H9 (cell line): ENCODE results near the gene USP38. TPM values are rescaled to one million over a fixed set of nuclear protein-coding genes. Genes with fewer than 3 reads are reported as not detected.
A peak's percentile ranks its signal among the peaks of the same experiment; 100 is the strongest.

ENCODE experiments used
- DNase-seq: peaks from one replicate; pipeline ENCODE4 v3.0.0-alpha.2; 2017
- H2AFZ ChIP-seq: one replicate; pipeline ENCODE4 v1.6.1; 2013; ENCODE audit warnings: mild to moderate bottlenecking, low read length, control low read depth, moderate library complexity
- H2AK5ac ChIP-seq: 2 replicates; pipeline ENCODE4 v1.6.1; 2013; ENCODE audit warnings: low read length, control low read depth, mixed read lengths; ENCODE audit not compliant: insufficient read length
- H2BK120ac ChIP-seq: one replicate; pipeline ENCODE4 v1.6.1; 2013; ENCODE audit warnings: low read depth, mild to moderate bottlenecking, low read length, control low read depth, inconsistent platforms; ENCODE audit not compliant: poor library complexity, severe bottlenecking
- H2BK12ac ChIP-seq: 2 replicates; pipeline ENCODE4 v1.6.1; 2013; ENCODE audit warnings: low read length, control low read depth, mixed read lengths, low read depth; ENCODE audit not compliant: insufficient read length
- H2BK15ac ChIP-seq: 2 replicates; pipeline ENCODE4 v1.6.1; 2013; ENCODE audit warnings: low read depth, low read length, control low read depth
- H2BK20ac ChIP-seq: one replicate; pipeline ENCODE4 v1.6.1; 2013; ENCODE audit warnings: low read depth, mild to moderate bottlenecking, low read length, control low read depth, inconsistent platforms; ENCODE audit not compliant: poor library complexity, severe bottlenecking
- H2BK5ac ChIP-seq: 2 replicates; pipeline ENCODE4 v1.6.1; 2013; ENCODE audit warnings: low read length, control low read depth, mixed read lengths; ENCODE audit not compliant: insufficient read length
- H3K14ac ChIP-seq: 2 replicates; pipeline ENCODE4 v1.6.1; 2013; ENCODE audit warnings: low read length, control low read depth; ENCODE audit not compliant: insufficient read depth
- H3K18ac ChIP-seq: 2 replicates; pipeline ENCODE4 v1.6.1; 2013; ENCODE audit warnings: low read depth, mild to moderate bottlenecking, mixed read lengths, low read length, control low read depth; ENCODE audit not compliant: insufficient read length
- H3K23ac ChIP-seq: 2 replicates; pipeline ENCODE4 v1.6.1; 2013; ENCODE audit warnings: low read length, control low read depth, mixed read lengths, low read depth; ENCODE audit not compliant: insufficient read length
- H3K23me2 ChIP-seq: 2 replicates; pipeline ENCODE4 v1.6.1; 2013; ENCODE audit warnings: low read depth, mild to moderate bottlenecking, mixed read lengths, low read length, control low read depth; ENCODE audit not compliant: insufficient read length, poor library complexity, severe bottlenecking
- H3K27ac ChIP-seq: 2 replicates; pipeline ENCODE4 v1.5.1; 2013; ENCODE audit warnings: low read length, control low read depth, mixed read lengths, low read depth; ENCODE audit not compliant: insufficient read length
- H3K27me3 ChIP-seq: 2 replicates; pipeline ENCODE4 v1.6.1; 2013; ENCODE audit warnings: low read length, control low read depth, inconsistent platforms; ENCODE audit not compliant: insufficient read depth
- H3K4ac ChIP-seq: 2 replicates; pipeline ENCODE4 v1.6.1; 2013; ENCODE audit warnings: low read depth, mild to moderate bottlenecking, control low read depth, inconsistent platforms, low read length, moderate library complexity
- H3K4me1 ChIP-seq: 2 replicates; pipeline ENCODE4 v1.6.1; 2013; ENCODE audit warnings: low read length, control low read depth, inconsistent platforms; ENCODE audit not compliant: insufficient read depth
- H3K4me2 ChIP-seq: 2 replicates; pipeline ENCODE4 v1.6.1; 2013; ENCODE audit warnings: low read length, control low read depth, mixed read lengths; ENCODE audit not compliant: insufficient read length, insufficient read depth
- H3K56ac ChIP-seq: 2 replicates; pipeline ENCODE4 v1.6.1; 2013; ENCODE audit warnings: low read depth, mild to moderate bottlenecking, mixed read lengths, low read length, control low read depth; ENCODE audit not compliant: insufficient read length
- H3K79me1 ChIP-seq: 2 replicates; pipeline ENCODE4 v1.6.1; 2013; ENCODE audit warnings: low read depth, mild to moderate bottlenecking, moderate library complexity, low read length, control low read depth, inconsistent platforms; ENCODE audit not compliant: insufficient read depth, poor library complexity, severe bottlenecking
- H3K79me2 ChIP-seq: 2 replicates; pipeline ENCODE4 v1.6.1; 2013; ENCODE audit warnings: low read length, control low read depth, inconsistent platforms; ENCODE audit not compliant: insufficient read depth
- H3K9ac ChIP-seq: 2 replicates; pipeline ENCODE4 v1.6.1; 2013; ENCODE audit warnings: low read length, control low read depth, mixed read lengths; ENCODE audit not compliant: insufficient read length; ENCODE audit errors: extremely low read depth
- H3K9me3 ChIP-seq: one replicate; pipeline ENCODE4 v1.6.1; 2013; ENCODE audit warnings: low read depth, low read length, inconsistent platforms; ENCODE audit not compliant: control insufficient read depth
- H3T11ph ChIP-seq: one replicate; pipeline ENCODE4 v1.6.1; 2013; ENCODE audit warnings: mild to moderate bottlenecking, low read length, control low read depth, inconsistent platforms
- H4K20me1 ChIP-seq: one replicate; pipeline ENCODE4 v1.6.1; 2013; ENCODE audit not compliant: control insufficient read depth, insufficient read length, insufficient read depth
- H4K5ac ChIP-seq: 2 replicates; pipeline ENCODE4 v1.6.1; 2013; ENCODE audit warnings: low read depth, mild to moderate bottlenecking, mixed read lengths, low read length, control low read depth; ENCODE audit not compliant: insufficient read length
- H4K8ac ChIP-seq: replicated peaks from 2 replicates; pipeline ENCODE4 v1.6.1; 2013; ENCODE audit warnings: low read length, control low read depth, mixed read lengths, low read depth; ENCODE audit not compliant: insufficient read length
- H4K91ac ChIP-seq: 2 replicates; pipeline ENCODE4 v1.6.1; 2013; ENCODE audit warnings: low read depth, mild to moderate bottlenecking, moderate library complexity, mixed read lengths, low read length, control low read depth; ENCODE audit not compliant: insufficient read length
- H3K27ac Mint-ChIP-seq, 3 experiments: 2 replicates in 2 of 3; 3 replicates in 1 of 3; pipeline ENCODE4 v1.8.0; 2020 to 2021; ENCODE audit warnings: mixed read lengths in 3 of 3, mild to moderate bottlenecking in 1 of 3, moderate library complexity in 1 of 3
- H3K27me3 Mint-ChIP-seq: 2 replicates; pipeline ENCODE4 v1.8.0; 2021; ENCODE audit warnings: low read depth, mild to moderate bottlenecking, moderate library complexity, mixed read lengths
- H3K36me3 Mint-ChIP-seq, 3 experiments: 2 replicates in 2 of 3; 3 replicates in 1 of 3; pipeline ENCODE4 v1.8.0; 2020 to 2021; ENCODE audit warnings: low read depth in 3 of 3, mixed read lengths in 3 of 3; ENCODE audit not compliant: insufficient read depth in 1 of 3
- H3K4me1 Mint-ChIP-seq, 2 experiments: 2 replicates each; pipeline ENCODE4 v1.8.0; 2020; ENCODE audit warnings: mixed read lengths in 2 of 2
- H3K4me3 Mint-ChIP-seq, 2 experiments: 2 replicates in 1 of 2; 3 replicates in 1 of 2; pipeline ENCODE4 v1.8.0; 2020 to 2021; ENCODE audit warnings: mild to moderate bottlenecking in 2 of 2, mixed read lengths in 2 of 2, moderate library complexity in 1 of 2
- H3K9me3 Mint-ChIP-seq, 2 experiments: 2 replicates in 1 of 2; 3 replicates in 1 of 2; pipeline ENCODE4 v1.8.0; 2020; ENCODE audit warnings: mild to moderate bottlenecking in 2 of 2, mixed read lengths in 2 of 2, moderate library complexity in 1 of 2
- WGBS: extraction: QIAGEN DNeasy Blood & Tissue Kit; methylation state at CpG from one replicate; pipeline ENCODE4 v1.1.7; 2013; ENCODE audit warnings: missing lambda C conversion rate, low lambda C conversion rate, mixed read lengths; ENCODE audit not compliant: insufficient read length; ENCODE audit errors: extremely low coverage; 5-methylcytosine and 5-hydroxymethylcytosine counted together
- total RNA-seq: library from RNA; stranded (reverse); gene quantifications from 2 replicates; pipeline ENCODE4 v1.2.1, GENCODE V29; 2021
- TF ChIP-seq, protein P1 (sequence below): fragments of 200-600 bp; sonication (generic); conservative IDR thresholded peaks from 3 replicates; pipeline ENCODE4 v1.8.0; 2021; ENCODE audit warnings: antibody characterized with exemption, mild to moderate bottlenecking

USP38 gene
- total RNA-seq, 1 experiment from 2014 or later, result 15.2 TPM

DNA sequence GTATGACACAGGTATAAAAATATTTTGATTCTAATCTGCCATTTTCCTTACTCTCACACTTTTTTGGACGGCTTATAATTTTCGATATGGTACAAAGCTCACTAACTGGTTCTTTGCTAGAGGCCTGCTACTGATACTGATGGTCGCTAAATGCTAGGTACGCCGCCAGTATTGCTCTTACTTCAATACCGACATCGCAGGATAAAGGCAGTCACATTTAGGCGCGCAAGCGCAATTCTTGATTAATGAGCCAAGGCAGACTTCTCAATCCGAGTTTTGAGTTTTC, 557 bp upstream of the USP38 start:
- no peak overlapping the region for H4K5ac ChIP-seq
- no peaks in the 10 kb centered on the region for H3K9me3 ChIP-seq
- H3T11ph ChIP-seq, result no peak overlapping the region
- peaks cover under 1% of the 10 kb centered on the region in 2 experiments for H3K9me3 Mint-ChIP-seq
- H3K27ac ChIP-seq, result peak overlapping the region; percentile 70
- no CpG with 5 or more reads among the region's 11 CpGs for WGBS
- no peak overlapping the region for H3K23ac ChIP-seq
- H2AK5ac ChIP-seq, result no peak overlapping the region
- no peak overlapping the region for H3K56ac ChIP-seq
- no peak overlapping the region for H4K91ac ChIP-seq
- H2BK120ac ChIP-seq, result no peak overlapping the region
- no peak overlapping the region for H3K18ac ChIP-seq
- TF ChIP-seq, protein P1, sequence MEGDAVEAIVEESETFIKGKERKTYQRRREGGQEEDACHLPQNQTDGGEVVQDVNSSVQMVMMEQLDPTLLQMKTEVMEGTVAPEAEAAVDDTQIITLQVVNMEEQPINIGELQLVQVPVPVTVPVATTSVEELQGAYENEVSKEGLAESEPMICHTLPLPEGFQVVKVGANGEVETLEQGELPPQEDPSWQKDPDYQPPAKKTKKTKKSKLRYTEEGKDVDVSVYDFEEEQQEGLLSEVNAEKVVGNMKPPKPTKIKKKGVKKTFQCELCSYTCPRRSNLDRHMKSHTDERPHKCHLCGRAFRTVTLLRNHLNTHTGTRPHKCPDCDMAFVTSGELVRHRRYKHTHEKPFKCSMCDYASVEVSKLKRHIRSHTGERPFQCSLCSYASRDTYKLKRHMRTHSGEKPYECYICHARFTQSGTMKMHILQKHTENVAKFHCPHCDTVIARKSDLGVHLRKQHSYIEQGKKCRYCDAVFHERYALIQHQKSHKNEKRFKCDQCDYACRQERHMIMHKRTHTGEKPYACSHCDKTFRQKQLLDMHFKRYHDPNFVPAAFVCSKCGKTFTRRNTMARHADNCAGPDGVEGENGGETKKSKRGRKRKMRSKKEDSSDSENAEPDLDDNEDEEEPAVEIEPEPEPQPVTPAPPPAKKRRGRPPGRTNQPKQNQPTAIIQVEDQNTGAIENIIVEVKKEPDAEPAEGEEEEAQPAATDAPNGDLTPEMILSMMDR, result no peak
- H3K23me2 ChIP-seq, result peaks cover 14% of the 10 kb centered on the region
- no peak overlapping the region for H3K4ac ChIP-seq
- H2BK15ac ChIP-seq, result no peak overlapping the region
- H2BK20ac ChIP-seq, result no peak overlapping the region
- H2BK12ac ChIP-seq, result no peak overlapping the region
- peaks cover 13% of the 10 kb centered on the region; the same call in 1 of the 2 replicates for H3K79me2 ChIP-seq
- H3K14ac ChIP-seq, result peak overlapping the region; percentile 21; the same call in 1 of the 2 replicates
- no peak overlapping the region for H2BK5ac ChIP-seq
- no peaks in the 10 kb centered on the region; the same call in 1 of the 2 replicates for H3K4me1 ChIP-seq
- H4K8ac ChIP-seq, result no peak overlapping the region
- H3K27ac Mint-ChIP-seq, result peak overlapping the region; percentile 98 to 99 (median 99)
- peak overlapping the region; percentile 86 for H3K9ac ChIP-seq
- H3K79me1 ChIP-seq, result no peaks in the 10 kb centered on the region
- H2AFZ ChIP-seq, result peak overlapping the region; percentile 76
- H3K27me3 Mint-ChIP-seq, result no peaks in the 10 kb centered on the region
- no peak for DNase-seq
- no peaks in the 10 kb centered on the region for H4K20me1 ChIP-seq
- peaks cover 4 to 22% (median 12%) of the 10 kb centered on the region in 3 experiments; a peak in 5 of 7 replicates for H3K36me3 Mint-ChIP-seq
- H3K27me3 ChIP-seq, result no peaks in the 10 kb centered on the region
- H3K4me2 ChIP-seq, result peak overlapping the region; percentile 100
- peaks cover 25 to 37% of the 10 kb centered on the region in 2 experiments for H3K4me1 Mint-ChIP-seq
- H3K4me3 Mint-ChIP-seq, result peak overlapping the region; percentile 98 to 99
